Upper lobe of right lung (tissue), 1 donor: ENCODE measurements around the gene INPP5A. TPM values are rescaled to one million over a fixed set of nuclear protein-coding genes. Genes with fewer than 3 reads are reported as not detected.
A peak's percentile ranks its signal among the peaks of the same experiment; 100 is the strongest.

ENCODE experiments used
- ATAC-seq: fragments of 200-7000 bp; cut with Tn5 transposase; one replicate; pipeline ENCODE4 v1.9.1; 2020; ENCODE audit warnings: mild to moderate bottlenecking, moderate library complexity
- DNase-seq: peaks from one replicate; pipeline ENCODE4 v3.0.0-alpha.2; 2020
- H3K27ac ChIP-seq: fragments of 200-600 bp; one replicate; pipeline ENCODE4 v1.8.0; 2022
- H3K27me3 ChIP-seq: fragments of 200-600 bp; one replicate; pipeline ENCODE4 v1.8.0; 2022; ENCODE audit warnings: mild to moderate bottlenecking
- H3K36me3 ChIP-seq: fragments of 200-600 bp; one replicate; pipeline ENCODE4 v1.8.0; 2022
- H3K4me1 ChIP-seq: fragments of 200-600 bp; one replicate; pipeline ENCODE4 v1.8.0; 2022
- H3K4me3 ChIP-seq: fragments of 200-600 bp; one replicate; pipeline ENCODE4 v1.8.0; 2022; ENCODE audit warnings: mild to moderate bottlenecking
- H3K9me3 ChIP-seq: fragments of 200-600 bp; one replicate; pipeline ENCODE4 v1.8.0; 2022
- intact Hi-C: fragments of 100-400 bp; cut with DNase I; formaldehyde crosslinking; loops from one replicate; pipeline ENCODE4 v1.11.0; 2022
- total RNA-seq: library from RNA; stranded (reverse); fragmentation: NEBNext Ultra II Directional; extraction: Animal tissue kit (Norgen Biotek cat#: 25700); gene quantifications from one replicate; pipeline ENCODE4 v1.2.1, GENCODE V29; 2021
- TF ChIP-seq, protein P1 (sequence below): fragments of 200-600 bp; IDR thresholded peaks from one replicate; pipeline ENCODE4 v1.8.0; 2022; ENCODE audit warnings: antibody characterized with exemption
- donor health status: DM: no; HTN: yes; CAD: no; lungs with severe emphysema.

INPP5A gene
- total RNA-seq, 1 donor from 2014 or later, result 38.3 TPM

DNA sequence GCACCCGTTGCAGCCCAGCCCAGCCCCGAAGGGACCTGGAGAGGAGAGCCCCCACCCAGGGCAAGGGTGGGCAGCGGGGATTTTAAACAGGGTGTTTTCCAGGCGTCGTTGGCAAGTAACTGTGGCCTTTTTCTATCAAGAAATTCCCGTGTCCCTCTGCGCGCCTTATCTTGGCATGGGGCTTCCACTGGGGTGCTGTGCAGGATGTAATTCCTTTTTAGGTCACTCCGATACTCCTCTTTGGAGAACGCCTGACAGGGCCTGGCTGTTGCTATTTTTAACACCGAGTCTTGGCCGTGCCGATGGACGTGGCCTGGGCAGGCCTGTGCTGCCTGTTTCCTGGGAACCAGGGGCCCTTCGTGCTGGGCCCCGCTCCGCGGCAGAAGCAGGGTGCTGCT, 93.8 kb downstream of the INPP5A start:
- Histone ChIP-seq H3K4me1 (peaks cover 56% of the 10 kb centered on the region), H3K9me3 (no peaks in the 10 kb centered on the region), H3K4me3 (no peak overlapping the region), H3K27me3 (no peaks in the 10 kb centered on the region), H3K36me3 (no peaks in the 10 kb centered on the region), H3K27ac (peak overlapping the region; percentile 62)
- ATAC-seq (peak; percentile 42), DNase-seq (peak; percentile 64)
- intact Hi-C loops, result no loop called here
- TF ChIP-seq, protein P1, sequence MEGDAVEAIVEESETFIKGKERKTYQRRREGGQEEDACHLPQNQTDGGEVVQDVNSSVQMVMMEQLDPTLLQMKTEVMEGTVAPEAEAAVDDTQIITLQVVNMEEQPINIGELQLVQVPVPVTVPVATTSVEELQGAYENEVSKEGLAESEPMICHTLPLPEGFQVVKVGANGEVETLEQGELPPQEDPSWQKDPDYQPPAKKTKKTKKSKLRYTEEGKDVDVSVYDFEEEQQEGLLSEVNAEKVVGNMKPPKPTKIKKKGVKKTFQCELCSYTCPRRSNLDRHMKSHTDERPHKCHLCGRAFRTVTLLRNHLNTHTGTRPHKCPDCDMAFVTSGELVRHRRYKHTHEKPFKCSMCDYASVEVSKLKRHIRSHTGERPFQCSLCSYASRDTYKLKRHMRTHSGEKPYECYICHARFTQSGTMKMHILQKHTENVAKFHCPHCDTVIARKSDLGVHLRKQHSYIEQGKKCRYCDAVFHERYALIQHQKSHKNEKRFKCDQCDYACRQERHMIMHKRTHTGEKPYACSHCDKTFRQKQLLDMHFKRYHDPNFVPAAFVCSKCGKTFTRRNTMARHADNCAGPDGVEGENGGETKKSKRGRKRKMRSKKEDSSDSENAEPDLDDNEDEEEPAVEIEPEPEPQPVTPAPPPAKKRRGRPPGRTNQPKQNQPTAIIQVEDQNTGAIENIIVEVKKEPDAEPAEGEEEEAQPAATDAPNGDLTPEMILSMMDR, result no peak

DNA sequence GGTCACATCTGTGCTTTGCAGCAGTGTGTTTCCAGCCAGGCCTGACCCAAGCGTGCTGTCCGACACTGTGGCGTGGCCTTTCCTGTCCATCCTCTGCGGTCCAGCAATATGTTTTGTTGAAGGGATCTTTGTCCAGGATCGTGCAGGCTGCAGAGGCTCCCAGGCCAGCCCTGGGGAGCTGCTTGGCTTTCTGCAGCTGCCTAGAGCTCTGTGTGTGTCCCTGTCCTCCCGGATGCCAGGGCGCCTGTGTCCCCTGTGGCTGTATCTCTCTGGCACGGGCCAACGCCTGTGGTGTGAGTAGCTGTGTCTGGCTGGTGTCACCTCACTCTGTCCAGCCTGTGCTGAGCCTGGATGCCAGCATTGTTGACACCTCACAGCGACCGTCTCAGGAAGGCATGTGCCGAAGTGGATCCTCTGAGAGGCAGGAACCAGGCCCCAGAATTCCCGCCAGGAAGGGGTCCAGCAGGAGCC, 94.5 kb downstream of the INPP5A start:
- Histone ChIP-seq H3K36me3 (no peaks in the 10 kb centered on the region), H3K27me3 (no peaks in the 10 kb centered on the region), H3K4me3 (no peak overlapping the region), H3K9me3 (no peaks in the 10 kb centered on the region), H3K4me1 (peaks cover 56% of the 10 kb centered on the region), H3K27ac (no peak overlapping the region)
- TF ChIP-seq, protein P1, result no peak
- intact Hi-C loops, result no loop called here
- ATAC-seq, result peak; percentile 2
- DNase-seq, result peak; percentile 62

DNA sequence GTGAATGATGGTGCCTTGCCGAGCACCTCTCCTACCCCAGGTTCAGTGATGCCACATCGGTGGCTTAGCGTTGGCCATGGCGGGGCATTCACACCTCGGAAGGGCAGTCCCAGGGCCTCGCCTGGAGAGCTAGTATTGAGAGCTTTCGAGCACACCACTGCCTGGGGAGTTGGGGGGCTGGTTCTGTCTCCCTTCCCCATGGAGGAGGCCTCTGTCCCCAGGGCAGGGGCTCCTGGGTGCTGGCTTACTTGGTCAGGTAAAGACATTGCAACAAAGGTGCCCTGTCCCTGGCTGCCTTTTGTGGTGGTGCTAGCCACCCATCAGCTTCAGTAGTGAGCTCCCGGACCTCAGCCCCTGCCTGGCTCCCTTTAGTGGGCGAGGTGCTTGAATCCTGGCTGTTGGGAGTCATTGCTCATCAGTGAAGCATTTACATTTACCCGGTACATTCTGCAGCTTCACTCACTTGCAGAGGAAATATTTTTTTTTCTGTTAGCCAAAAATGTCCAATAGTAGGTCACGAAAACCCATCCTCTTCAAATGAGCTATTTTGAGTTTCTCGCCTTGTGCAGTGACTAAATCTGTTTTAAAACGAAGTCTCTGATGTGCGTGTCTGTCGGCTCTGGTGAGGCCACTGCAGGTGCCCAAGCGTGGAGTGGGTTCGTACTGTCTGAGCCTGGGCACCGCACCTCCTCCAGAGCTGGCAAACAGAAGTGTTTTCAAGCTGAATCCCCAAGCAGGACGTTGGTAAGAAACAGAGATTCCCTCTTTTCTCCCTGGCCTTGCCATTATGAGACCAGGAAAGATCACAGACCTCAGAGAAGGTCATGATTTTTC, 95.5 kb downstream of the INPP5A start:
- no peak overlapping the region for H3K4me3 ChIP-seq
- H3K9me3 ChIP-seq, result no peaks in the 10 kb centered on the region
- peak; percentile 44 for DNase-seq
- TF ChIP-seq, protein P1, result no peak
- H3K27me3 ChIP-seq, result no peaks in the 10 kb centered on the region
- H3K4me1 ChIP-seq, result peaks cover 61% of the 10 kb centered on the region
- intact Hi-C loops, result no loop called here
- ATAC-seq, result no peak
- no peaks in the 10 kb centered on the region for H3K36me3 ChIP-seq
- no peak overlapping the region for H3K27ac ChIP-seq

DNA sequence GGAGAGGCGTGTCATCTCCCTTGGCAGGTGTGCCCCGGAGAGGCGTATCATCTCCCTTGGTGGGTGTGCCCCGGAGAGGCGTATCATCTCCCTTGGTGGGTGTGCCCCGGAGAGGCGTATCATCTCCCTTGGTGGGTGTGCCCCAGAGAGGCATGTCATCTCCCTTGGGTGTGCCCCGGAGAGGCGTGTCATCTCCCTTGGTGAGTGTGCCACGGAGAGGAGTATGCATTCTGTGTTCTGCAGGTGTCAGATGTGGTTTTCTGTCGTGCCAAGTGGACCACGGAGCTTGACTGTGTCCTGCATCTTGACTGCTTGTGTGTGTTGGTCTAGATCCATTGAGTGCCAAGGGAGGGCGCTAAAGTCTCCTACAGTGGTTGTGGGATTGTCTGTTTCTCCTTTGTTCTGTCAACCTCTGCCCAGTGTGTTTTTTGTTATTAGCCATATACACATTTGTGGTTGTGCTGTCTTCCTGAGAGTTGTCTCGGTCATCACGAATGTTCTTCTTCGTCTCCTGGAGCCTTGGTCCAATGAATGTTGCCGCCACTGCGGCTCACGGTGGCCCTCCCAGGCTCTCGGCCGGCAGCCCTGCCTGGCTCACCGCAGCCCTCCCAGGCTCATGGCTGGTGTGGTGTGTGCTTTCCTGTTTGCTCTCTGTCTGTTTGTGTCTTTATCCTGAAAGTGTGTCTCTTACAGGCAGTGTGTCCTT, 96.8 kb downstream of the INPP5A start:
- H3K36me3 ChIP-seq, result no peaks in the 10 kb centered on the region
- H3K4me3 ChIP-seq, result no peak overlapping the region
- H3K4me1 ChIP-seq, result peaks cover 49% of the 10 kb centered on the region
- TF ChIP-seq, protein P1, result no peak
- H3K27me3 ChIP-seq, result no peaks in the 10 kb centered on the region
- DNase-seq (peak; percentile 45), ATAC-seq (no peak)
- no peak overlapping the region for H3K27ac ChIP-seq
- intact Hi-C loops, result no loop called here
- no peaks in the 10 kb centered on the region for H3K9me3 ChIP-seq

DNA sequence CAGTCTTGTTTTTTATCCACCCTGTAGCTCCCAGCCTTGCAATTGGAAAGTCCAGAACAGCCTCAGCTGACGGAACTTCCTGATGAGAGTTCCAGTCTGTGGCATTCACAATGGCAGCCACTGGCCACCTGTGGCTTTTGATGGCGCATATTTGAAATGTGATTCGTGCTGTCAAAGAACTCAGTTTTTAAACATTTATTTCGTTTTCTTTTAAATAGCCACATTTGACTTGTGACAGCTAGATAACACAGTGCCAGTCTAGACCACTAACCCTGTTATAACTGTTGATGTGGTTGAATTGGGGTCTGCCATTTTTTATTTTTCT, 97.3 kb downstream of the INPP5A start:
- intact Hi-C loops, result loop anchor here (5.0 kb wide), 1 partner anchor 173 kb away; no protein-coding TSS in a partner anchor
- H3K4me1 ChIP-seq, result peaks cover 46% of the 10 kb centered on the region
- TF ChIP-seq, protein P1, result no peak
- H3K36me3 ChIP-seq, result no peaks in the 10 kb centered on the region
- H3K9me3 ChIP-seq, result no peaks in the 10 kb centered on the region
- ATAC-seq (no peak), DNase-seq (no peak)
- no peak overlapping the region for H3K27ac ChIP-seq
- no peaks in the 10 kb centered on the region for H3K27me3 ChIP-seq
- no peak overlapping the region for H3K4me3 ChIP-seq
